Mesenchymal stem cell (in vitro differentiated cells and primary cell): ENCODE measurements around the gene VEGFA.

Experiments used
- DNase-seq: peaks from one replicate; pipeline ENCODE4 v3.0.0-alpha.2; 2013
- H2AFZ ChIP-seq: one replicate; pipeline ENCODE4 v1.6.1; 2013; ENCODE audit warnings: low read depth, mild to moderate bottlenecking, control low read depth, inconsistent platforms, low read length, moderate library complexity
- H2AK5ac ChIP-seq: 2 replicates; pipeline ENCODE4 v1.6.1; 2013; ENCODE audit warnings: low read length, moderate library complexity, mild to moderate bottlenecking, inconsistent platforms; ENCODE audit not compliant: severe bottlenecking
- H2BK120ac ChIP-seq: one replicate; pipeline ENCODE4 v1.6.1; 2013; ENCODE audit warnings: low read depth, mild to moderate bottlenecking, inconsistent platforms, low read length, moderate library complexity
- H2BK12ac ChIP-seq, 2 experiments: one replicate each; pipeline ENCODE4 v1.6.1; 2013; ENCODE audit warnings: inconsistent platforms in 2 of 2, low read length in 2 of 2, mild to moderate bottlenecking in 2 of 2, moderate library complexity in 2 of 2, control low read depth in 1 of 2
- H2BK15ac ChIP-seq: one replicate; pipeline ENCODE4 v1.6.1; 2013; ENCODE audit warnings: mild to moderate bottlenecking, low read depth, inconsistent platforms; ENCODE audit not compliant: poor library complexity, severe bottlenecking
- H2BK5ac ChIP-seq: 2 replicates; pipeline ENCODE4 v1.6.1; 2013; ENCODE audit warnings: low read depth, mild to moderate bottlenecking, low read length, control low read depth, inconsistent platforms; ENCODE audit not compliant: poor library complexity, severe bottlenecking
- H3K14ac ChIP-seq, 2 experiments: one replicate each; pipeline ENCODE4 v1.6.1; 2013; ENCODE audit warnings: inconsistent platforms in 2 of 2, low read length in 2 of 2, control low read depth in 1 of 2, mild to moderate bottlenecking in 1 of 2, moderate library complexity in 1 of 2
- H3K18ac ChIP-seq, 2 experiments: one replicate each; pipeline ENCODE4 v1.6.1; 2013; ENCODE audit warnings: inconsistent platforms in 2 of 2, low read length in 2 of 2, control low read depth in 1 of 2, low read depth in 1 of 2, mild to moderate bottlenecking in 1 of 2
- H3K23ac ChIP-seq, 2 experiments: one replicate each; pipeline ENCODE4 v1.6.1; 2013; ENCODE audit warnings: inconsistent platforms in 2 of 2, low read length in 2 of 2, mild to moderate bottlenecking in 2 of 2, moderate library complexity in 2 of 2, control low read depth in 1 of 2
- H3K27ac ChIP-seq: 2 replicates; pipeline ENCODE4 v1.5.1; 2013; ENCODE audit warnings: mild to moderate bottlenecking, moderate library complexity, low read length, control low read depth, inconsistent platforms; ENCODE audit not compliant: poor library complexity, severe bottlenecking
- H3K27me3 ChIP-seq, 2 experiments: 2 replicates each; pipeline versions ENCODE4 v1.6.1 to v1.7.0; 2013; ENCODE audit warnings: low read length in 2 of 2, mild to moderate bottlenecking in 2 of 2, moderate library complexity in 2 of 2, control low read depth in 1 of 2, inconsistent platforms in 1 of 2; ENCODE audit not compliant: control insufficient read depth in 1 of 2, insufficient read depth in 1 of 2
- H3K36me3 ChIP-seq, 2 experiments: 2 replicates each; pipeline versions ENCODE4 v1.6.1 to v1.7.0; 2013; ENCODE audit warnings: low read length in 2 of 2, control low read depth in 1 of 2, inconsistent platforms in 1 of 2, low read depth in 1 of 2, mild to moderate bottlenecking in 1 of 2; ENCODE audit not compliant: insufficient read depth in 2 of 2, control insufficient read depth in 1 of 2
- H3K4ac ChIP-seq, 2 experiments: one replicate each; pipeline ENCODE4 v1.6.1; 2013; ENCODE audit warnings: inconsistent platforms in 2 of 2, low read length in 2 of 2, mild to moderate bottlenecking in 2 of 2, moderate library complexity in 2 of 2, control low read depth in 1 of 2, low read depth in 1 of 2
- H3K4me1 ChIP-seq: 2 replicates; pipeline ENCODE4 v1.6.1; 2013; ENCODE audit warnings: low read depth, low read length, control low read depth; ENCODE audit not compliant: control insufficient read depth, insufficient read depth
- H3K4me2 ChIP-seq: 2 replicates; pipeline ENCODE4 v1.6.1; 2013; ENCODE audit warnings: low read length, mild to moderate bottlenecking, inconsistent platforms; ENCODE audit not compliant: poor library complexity, severe bottlenecking
- H3K4me3 ChIP-seq, 2 experiments: 2 replicates each; pipeline versions ENCODE4 v1.5.1 to v1.7.0; 2013; ENCODE audit warnings: low read length in 2 of 2, mild to moderate bottlenecking in 2 of 2, control low read depth in 1 of 2, low read depth in 1 of 2; ENCODE audit not compliant: insufficient read depth in 1 of 2
- H3K79me1 ChIP-seq: replicated peaks from 2 replicates; pipeline ENCODE4 v1.6.1; 2013; ENCODE audit warnings: mild to moderate bottlenecking, control low read depth, low read length, inconsistent platforms; ENCODE audit not compliant: poor library complexity, severe bottlenecking
- H3K9ac ChIP-seq: 2 replicates; pipeline ENCODE4 v1.7.0; 2013; ENCODE audit warnings: mild to moderate bottlenecking, low read length, moderate library complexity
- H3K9me3 ChIP-seq: 2 replicates; pipeline ENCODE4 v1.7.0; 2013; ENCODE audit warnings: mild to moderate bottlenecking, low read length; ENCODE audit not compliant: control insufficient read depth
- H4K8ac ChIP-seq: one replicate; pipeline ENCODE4 v1.6.1; 2013; ENCODE audit warnings: inconsistent platforms, mild to moderate bottlenecking, low read length, moderate library complexity
- H4K91ac ChIP-seq: one replicate; pipeline ENCODE4 v1.6.1; 2013; ENCODE audit warnings: mild to moderate bottlenecking, low read length, inconsistent platforms
- WGBS: methylation state at CpG from one replicate; pipeline ENCODE4 v1.1.7; 2013; ENCODE audit warnings: mixed read lengths; 5-methylcytosine and 5-hydroxymethylcytosine counted together

The VEGFA gene

DNA sequence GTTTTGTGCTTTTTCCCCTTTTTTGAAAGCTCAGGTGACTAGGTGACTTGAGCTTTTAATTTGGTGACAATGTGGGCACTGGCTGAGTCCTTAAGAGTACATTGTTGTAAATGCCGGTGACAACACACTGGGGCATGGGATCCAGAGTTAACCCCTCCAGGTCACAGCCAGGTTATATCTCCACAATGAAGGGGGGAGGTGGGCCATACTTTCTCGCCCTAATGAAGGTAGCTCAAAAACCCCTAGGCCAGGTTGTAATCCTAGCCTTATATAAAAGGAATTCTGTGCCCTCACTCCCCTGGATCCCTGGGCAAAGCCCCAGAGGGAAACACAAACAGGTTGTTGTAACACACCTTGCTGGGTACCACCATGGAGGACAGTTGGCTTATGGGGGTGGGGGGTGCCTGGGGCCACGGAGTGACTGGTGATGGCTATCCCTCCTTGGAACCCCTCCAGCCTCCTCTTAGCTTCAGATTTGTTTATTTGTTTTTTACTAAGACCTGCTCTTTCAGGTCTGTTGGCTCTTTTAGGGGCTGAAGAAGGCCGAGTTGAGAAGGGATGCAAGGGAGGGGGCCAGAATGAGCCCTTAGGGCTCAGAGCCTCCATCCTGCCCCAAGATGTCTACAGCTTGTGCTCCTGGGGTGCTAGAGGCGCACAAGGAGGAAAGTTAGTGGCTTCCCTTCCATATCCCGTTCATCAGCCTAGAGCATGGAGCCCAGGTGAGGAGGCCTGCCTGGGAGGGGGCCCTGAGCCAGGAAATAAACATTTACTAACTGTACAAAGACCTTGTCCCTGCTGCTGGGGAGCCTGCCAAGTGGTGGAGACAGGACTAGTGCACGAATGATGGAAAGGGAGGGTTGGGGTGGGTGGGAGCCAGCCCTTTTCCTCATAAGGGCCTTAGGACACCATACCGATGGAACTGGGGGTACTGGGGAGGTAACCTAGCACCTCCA, 2.2 kb upstream of the VEGFA start:
- H2BK120ac ChIP-seq, result no peak overlapping the region
- H3K4me3 ChIP-seq, result no peak overlapping the region
- no peak overlapping the region for H3K4ac ChIP-seq
- no peak overlapping the region for H3K18ac ChIP-seq
- H3K4me1 ChIP-seq, result peaks cover 10% of the 10 kb centered on the region
- H3K27me3 ChIP-seq, result no peaks in the 10 kb centered on the region
- no peak overlapping the region for H2BK15ac ChIP-seq
- 92% methylated on average over 6 of the region's 8 CpGs for WGBS
- no peaks in the 10 kb centered on the region for H3K9me3 ChIP-seq
- no peak overlapping the region for H2AK5ac ChIP-seq
- H3K9ac ChIP-seq, result peak overlapping the region; percentile 13
- no peak overlapping the region for H2AFZ ChIP-seq
- no peak overlapping the region for H3K14ac ChIP-seq
- peaks cover 0 to 4% of the 10 kb centered on the region in 2 experiments for H3K36me3 ChIP-seq
- no peak overlapping the region for H4K91ac ChIP-seq
- no peak overlapping the region for H4K8ac ChIP-seq
- H3K23ac ChIP-seq, result no peak overlapping the region
- no peak overlapping the region for H3K4me2 ChIP-seq
- no peaks in the 10 kb centered on the region for H3K79me1 ChIP-seq
- H3K27ac ChIP-seq, result no peak overlapping the region
- DNase-seq, result no peak
- no peak overlapping the region for H2BK5ac ChIP-seq
- no peak overlapping the region for H2BK12ac ChIP-seq

GRCh38 chr6:43768506-43768860, 1.5 kb upstream of the VEGFA start:
- Histone ChIP-seq H2AK5ac (peak overlapping the region; percentile 24), H3K4me1 (peaks cover 12% of the 10 kb centered on the region), H3K4me3 (no peak overlapping the region)

DNA sequence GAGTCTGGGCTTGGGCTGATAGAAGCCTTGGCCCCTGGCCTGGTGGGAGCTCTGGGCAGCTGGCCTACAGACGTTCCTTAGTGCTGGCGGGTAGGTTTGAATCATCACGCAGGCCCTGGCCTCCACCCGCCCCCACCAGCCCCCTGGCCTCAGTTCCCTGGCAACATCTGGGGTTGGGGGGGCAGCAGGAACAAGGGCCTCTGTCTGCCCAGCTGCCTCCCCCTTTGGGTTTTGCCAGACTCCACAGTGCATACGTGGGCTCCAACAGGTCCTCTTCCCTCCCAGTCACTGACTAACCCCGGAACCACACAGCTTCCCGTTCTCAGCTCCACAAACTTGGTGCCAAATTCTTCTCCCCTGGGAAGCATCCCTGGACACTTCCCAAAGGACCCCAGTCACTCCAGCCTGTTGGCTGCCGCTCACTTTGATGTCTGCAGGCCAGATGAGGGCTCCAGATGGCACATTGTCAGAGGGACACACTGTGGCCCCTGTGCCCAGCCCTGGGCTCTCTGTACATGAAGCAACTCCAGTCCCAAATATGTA, 957 bp upstream of the VEGFA start:
- Histone ChIP-seq H4K91ac (no peak overlapping the region), H3K4me3 (peak overlapping the region in 1 of 2 experiments; percentile 94), H3K4ac (no peak overlapping the region), H2BK120ac (peak overlapping the region; percentile 4), H2AFZ (no peak overlapping the region), H2BK12ac (peak overlapping the region in 1 of 2 experiments; percentile 21), H3K23ac (no peak overlapping the region), H2BK5ac (no peak overlapping the region), H3K36me3 (peaks cover 0 to 5% of the 10 kb centered on the region in 2 experiments), H3K14ac (no peak overlapping the region), H4K8ac (no peak overlapping the region), H2BK15ac (no peak overlapping the region), H3K9ac (peak overlapping the region; percentile 98), H3K27me3 (no peaks in the 10 kb centered on the region), H2AK5ac (no peak overlapping the region), H3K79me1 (no peaks in the 10 kb centered on the region), H3K4me1 (peaks cover 18% of the 10 kb centered on the region), H3K4me2 (no peak overlapping the region), H3K18ac (peak overlapping the region in 1 of 2 experiments; percentile 12), H3K27ac (no peak overlapping the region), H3K9me3 (no peaks in the 10 kb centered on the region)
- WGBS, result 63% methylated on average over 8 of the region's 8 CpGs
- no peak for DNase-seq

More at GRCh38 chr6:43768506-43768860, 1.5 kb upstream of the VEGFA start:
- H3K4ac ChIP-seq, result no peak overlapping the region
- H3K36me3 ChIP-seq, result peaks cover 0 to 5% of the 10 kb centered on the region in 2 experiments
- peak overlapping the region; percentile 13 for H3K9ac ChIP-seq
- 40% methylated on average over 1 of the region's 1 CpG for WGBS
- no peak overlapping the region for H2AFZ ChIP-seq
- no peaks in the 10 kb centered on the region for H3K27me3 ChIP-seq
- no peak overlapping the region for H3K14ac ChIP-seq
- H3K18ac ChIP-seq, result no peak overlapping the region
- no peak overlapping the region for H3K4me2 ChIP-seq
- no peak overlapping the region for H2BK12ac ChIP-seq
- no peak overlapping the region for H3K23ac ChIP-seq
- no peak overlapping the region for H4K91ac ChIP-seq
- DNase-seq, result no peak
- no peaks in the 10 kb centered on the region for H3K79me1 ChIP-seq
- H2BK15ac ChIP-seq, result no peak overlapping the region
- H3K27ac ChIP-seq, result no peak overlapping the region
- no peak overlapping the region for H2BK120ac ChIP-seq
- no peak overlapping the region for H2BK5ac ChIP-seq
- no peaks in the 10 kb centered on the region for H3K9me3 ChIP-seq
- H4K8ac ChIP-seq, result no peak overlapping the region
